HCT116 (cell line): ENCODE measurements around the gene CFAP221. TPM values are rescaled to one million over a fixed set of nuclear protein-coding genes. Genes with fewer than 3 reads are reported as not detected.

Experiments used
- ATAC-seq: fragments of 200-7000 bp; cut with Tn5 transposase; 2 replicates; pipeline ENCODE4 v1.9.1; 2020; ENCODE audit warnings: mild to moderate bottlenecking, moderate library complexity
- BruUV-seq: library from RNA; stranded (reverse); fragments of 400-500 nt; replicated peaks from 2 replicates; lab custom pipeline; 2021; lab: Mats Ljungman, UMichigan
- CTCF ChIA-PET: fragments of 300-600 bp; sonication (Branson Sonifier 250); formaldehyde crosslinking; loops from one replicate; lab custom pipeline; 2021; ENCODE audit warnings: antibody characterized with exemption; lab: Charles Lee
- POLR2A ChIA-PET: fragments of 300-600, 350-600 bp; sonication (Branson Sonifier 250); formaldehyde crosslinking; loops from one replicate; lab custom pipeline; 2021; ENCODE audit warnings: antibody characterized with exemption; lab: Charles Lee
- RAD21 ChIA-PET, 2 experiments: fragments of 300-600 bp; sonication (Branson Sonifier 250); formaldehyde crosslinking; loops; one replicate each; lab custom pipeline; 2023; ENCODE audit warnings: low total read pairs in 2 of 2; ENCODE audit not compliant: uncharacterized antibody in 2 of 2, unreplicated experiment in 2 of 2, low non-redundant PET in 1 of 2; lab: Charles Lee
- DNase-seq: peaks from one replicate; pipeline ENCODE4 v3.0.0-alpha.2; 2010; ENCODE audit warnings: low read depth, low spot score
- H2AFZ ChIP-seq: fragments of 200-600 bp; shearing (Covaris generic), sonication (generic); 2 replicates; pipeline ENCODE4 v1.6.1; 2017; ENCODE audit warnings: low read depth, mixed run types, mixed read lengths, antibody characterized with exemption, low read length; ENCODE audit not compliant: poor library complexity, severe bottlenecking
- H3K27ac ChIP-seq: 2 replicates; pipeline ENCODE4 v1.5.1; 2012; ENCODE audit warnings: low read depth, low read length
- H3K27me3 ChIP-seq: fragments of 200-600 bp; sonication (generic); 2 replicates; pipeline ENCODE4 v1.6.1; 2016; ENCODE audit warnings: mixed run types, low read length, mixed read lengths; ENCODE audit not compliant: insufficient read depth
- H3K36me3 ChIP-seq, 2 experiments: fragments of 200-500 bp in 1 of 2; fragments of 200-600 bp in 1 of 2; sonication (Bioruptor generic) in 1 of 2; sonication (generic) in 1 of 2; 2 replicates each; pipeline versions ENCODE4 v1.5.1 to v1.6.1; 2014 to 2016; ENCODE audit warnings: low read length in 2 of 2, inconsistent platforms in 1 of 2, mixed read lengths in 1 of 2, mixed run types in 1 of 2; ENCODE audit not compliant: insufficient read depth in 2 of 2, control insufficient read depth in 1 of 2
- H3K4me1 ChIP-seq, 2 experiments: fragments of 200-600 bp in 1 of 2; sonication (generic) in 1 of 2; 2 replicates each; pipeline versions ENCODE4 v1.5.1 to v1.6.1; 2012 to 2017; ENCODE audit warnings: low read length in 2 of 2, inconsistent platforms in 1 of 2, mild to moderate bottlenecking in 1 of 2, mixed read lengths in 1 of 2, mixed run types in 1 of 2, moderate library complexity in 1 of 2; ENCODE audit not compliant: insufficient read depth in 2 of 2, control insufficient read depth in 1 of 2
- H3K4me2 ChIP-seq: fragments of 200-600 bp; sonication (generic); 2 replicates; pipeline ENCODE4 v1.6.1; 2017; ENCODE audit warnings: mixed run types, low read length, mixed read lengths
- H3K4me3 ChIP-seq, 2 experiments: fragments of 200-600 bp in 1 of 2; sonication (generic) in 1 of 2; replicated peaks in 1 of 2; 2 replicates each; pipeline ENCODE4 v1.5.1; 2011 to 2016; ENCODE audit warnings: low read length in 2 of 2, control low read depth in 1 of 2, low read depth in 1 of 2, mild to moderate bottlenecking in 1 of 2, mixed read lengths in 1 of 2, mixed run types in 1 of 2
- H3K79me2 ChIP-seq: fragments of 200-600 bp; sonication (generic); 2 replicates; pipeline ENCODE4 v1.6.1; 2017; ENCODE audit warnings: mild to moderate bottlenecking, mixed run types, low read length, moderate library complexity, mixed read lengths; ENCODE audit not compliant: insufficient read depth
- H3K9ac ChIP-seq: fragments of 200-600 bp; sonication (generic); 2 replicates; pipeline ENCODE4 v1.6.1; 2016; ENCODE audit warnings: low read length, mixed read lengths
- H3K9me2 ChIP-seq: fragments of 200-600 bp; sonication (generic), shearing (Covaris generic); 2 replicates; pipeline ENCODE4 v1.6.1; 2017; ENCODE audit warnings: mixed run types, mild to moderate bottlenecking, moderate library complexity; ENCODE audit not compliant: insufficient read depth
- H3K9me3 ChIP-seq, 2 experiments: fragments of 200-500 bp in 1 of 2; fragments of 200-600 bp in 1 of 2; sonication (Bioruptor generic) in 1 of 2; sonication (generic) in 1 of 2; 2 replicates each; pipeline ENCODE4 v1.6.1; 2014 to 2017; ENCODE audit warnings: low read length in 2 of 2, mixed read lengths in 2 of 2, inconsistent platforms in 1 of 2, low read depth in 1 of 2, mild to moderate bottlenecking in 1 of 2, mixed run types in 1 of 2, moderate library complexity in 1 of 2; ENCODE audit not compliant: control insufficient read depth in 1 of 2, insufficient read depth in 1 of 2
- H4K20me1 ChIP-seq: fragments of 200-600 bp; sonication (generic), shearing (Covaris generic); 2 replicates; pipeline ENCODE4 v1.6.1; 2017; ENCODE audit warnings: mixed run types, mild to moderate bottlenecking, moderate library complexity; ENCODE audit not compliant: insufficient read depth
- ATF3 ChIP-seq: IDR thresholded peaks from 2 replicates; pipeline ENCODE4 v1.6.1; 2012
- EGR1 ChIP-seq: IDR thresholded peaks from 2 replicates; pipeline ENCODE4 v1.6.1; 2012; ENCODE audit warnings: low read depth
- ELF1 ChIP-seq: IDR thresholded peaks from 2 replicates; pipeline ENCODE4 v1.6.1; 2012; ENCODE audit warnings: low read depth, borderline replicate concordance
- FOSL1 ChIP-seq: IDR thresholded peaks from 2 replicates; pipeline ENCODE4 v1.6.1; 2012; ENCODE audit warnings: low read depth
- POLR2A ChIP-seq: IDR thresholded peaks from 2 replicates; pipeline ENCODE4 v1.7.0; 2011; ENCODE audit warnings: borderline replicate concordance; ENCODE audit not compliant: insufficient read depth, insufficient read length; ENCODE audit errors: extremely low read depth
- POLR2AphosphoS5 ChIP-seq: IDR thresholded peaks from 2 replicates; pipeline ENCODE4 v1.6.1; 2011; ENCODE audit warnings: mild to moderate bottlenecking, low read depth, low read length, moderate library complexity
- SP1 ChIP-seq: IDR thresholded peaks from 2 replicates; pipeline ENCODE4 v1.6.1; 2012; ENCODE audit warnings: low read depth
- SRF ChIP-seq: IDR thresholded peaks from 2 replicates; pipeline ENCODE4 v1.6.1; 2012; ENCODE audit warnings: low read depth
- TCF7L2 ChIP-seq: IDR thresholded peaks from 2 replicates; pipeline ENCODE4 v1.7.0; 2011; ENCODE audit warnings: borderline replicate concordance, inconsistent platforms; ENCODE audit not compliant: insufficient read depth, insufficient read length; ENCODE audit errors: extremely low read depth
- YY1 ChIP-seq: IDR thresholded peaks from 2 replicates; pipeline ENCODE4 v1.6.1; 2011; ENCODE audit warnings: low read length, low read depth, moderate library complexity, mild to moderate bottlenecking; ENCODE audit not compliant: insufficient replicate concordance; ENCODE audit errors: extremely low read depth
- ZFX ChIP-seq: fragments of 450-650 bp; IDR thresholded peaks from 2 replicates; pipeline ENCODE4 v1.6.1; 2017
- ZNF274 ChIP-seq: fragments of 200-500 bp; sonication (Bioruptor generic); IDR thresholded peaks from 2 replicates; pipeline ENCODE4 v1.6.1; 2014; ENCODE audit warnings: mild to moderate bottlenecking, low read depth, low read length, inconsistent platforms
- intact Hi-C: fragments of 100-400 bp; cut with micrococcal nuclease; formaldehyde crosslinking; loops from 2 replicates; pipeline ENCODE4 v1.10.0; 2022
- total RNA-seq: library from RNA; stranded (reverse); gene quantifications from one replicate; pipeline ENCODE4 v1.2.1, GENCODE V29; 2021; ENCODE audit not compliant: unreplicated experiment
- TF ChIP-seq, protein P1 (sequence below): IDR thresholded peaks from 2 replicates; pipeline ENCODE4 v1.6.1; 2012
- TF ChIP-seq, protein P2 (sequence below): IDR thresholded peaks from 2 replicates; pipeline ENCODE4 v1.6.1; 2011; ENCODE audit warnings: mild to moderate bottlenecking, low read length, moderate library complexity; ENCODE audit not compliant: insufficient replicate concordance; ENCODE audit errors: extremely low read depth

The CFAP221 gene
- total RNA-seq, 1 experiment from 2014 or later: 0.96 TPM

- H3K27ac ChIP-seq: no peak overlapping the region
- H3K36me3 ChIP-seq: no peaks in the 10 kb centered on the region
- intact Hi-C loops: no loop called here
- no peak overlapping the region for H2AFZ ChIP-seq
- ATAC-seq (no peak), DNase-seq (no peak)
- no peaks in the 10 kb centered on the region for H3K9me3 ChIP-seq
- no peaks in the 10 kb centered on the region for H4K20me1 ChIP-seq
- H3K79me2 ChIP-seq: no peaks in the 10 kb centered on the region
- no peaks in the 10 kb centered on the region for H3K4me1 ChIP-seq
- no peaks in the 10 kb centered on the region for H3K27me3 ChIP-seq
- CTCF ChIA-PET: no interaction called here
- BruUV-seq: no TSS peak
- no peak overlapping the region for H3K4me2 ChIP-seq
- TF ChIP-seq POLR2A: no peak
- no peak for TF ChIP-seq ELF1
- TF ChIP-seq YY1: no peak
- RAD21 ChIA-PET: no interaction called here
- POLR2A ChIA-PET: no interaction called here
- H3K9ac ChIP-seq: no peak overlapping the region
- H3K9me2 ChIP-seq: no peaks in the 10 kb centered on the region
- H3K4me3 ChIP-seq: no peak overlapping the region
Observed at GRCh38 chr2:119697290-119698020, 153.2 kb downstream of the CFAP221 start.

DNA sequence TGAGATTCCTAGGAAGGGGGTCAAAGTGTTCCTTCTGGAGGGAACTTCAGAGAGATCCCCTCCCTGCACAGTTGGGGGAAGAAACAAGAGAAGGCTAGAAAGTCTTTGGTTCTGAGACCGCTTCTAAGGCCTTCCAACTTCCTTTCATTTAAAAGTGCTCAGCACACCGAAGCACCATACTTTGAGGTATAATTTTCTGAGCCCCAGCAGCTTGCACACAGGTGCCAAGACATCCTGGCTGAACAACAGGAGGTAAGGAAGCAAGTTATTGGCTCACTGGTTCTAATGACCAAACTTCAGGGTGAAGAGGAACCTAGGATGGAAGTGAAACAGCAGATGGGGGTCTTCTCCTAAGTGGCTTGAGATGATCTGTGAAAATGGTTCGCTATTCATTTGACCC, 154.0 kb downstream of the CFAP221 start:
- Histone ChIP-seq H4K20me1 (no peaks in the 10 kb centered on the region), H3K27ac (no peak overlapping the region), H3K79me2 (no peaks in the 10 kb centered on the region), H3K4me2 (no peak overlapping the region), H3K27me3 (no peaks in the 10 kb centered on the region), H3K36me3 (no peaks in the 10 kb centered on the region), H2AFZ (no peak overlapping the region), H3K4me1 (peaks cover 0 to 4% of the 10 kb centered on the region in 2 experiments; a peak in 1 of 4 replicates), H3K9me2 (no peaks in the 10 kb centered on the region), H3K9me3 (no peaks in the 10 kb centered on the region), H3K9ac (no peak overlapping the region), H3K4me3 (no peak overlapping the region)
- TF ChIP-seq FOSL1 (no peak), EGR1 (no peak), SRF (no peak), TCF7L2 (no peak), ZFX (no peak), SP1 (no peak), ATF3 (no peak), ZNF274 (no peak), ELF1 (no peak), POLR2AphosphoS5 (no peak)
- TF ChIP-seq, protein P1, sequence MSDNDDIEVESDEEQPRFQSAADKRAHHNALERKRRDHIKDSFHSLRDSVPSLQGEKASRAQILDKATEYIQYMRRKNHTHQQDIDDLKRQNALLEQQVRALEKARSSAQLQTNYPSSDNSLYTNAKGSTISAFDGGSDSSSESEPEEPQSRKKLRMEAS: no peak
- TF ChIP-seq, protein P2, sequence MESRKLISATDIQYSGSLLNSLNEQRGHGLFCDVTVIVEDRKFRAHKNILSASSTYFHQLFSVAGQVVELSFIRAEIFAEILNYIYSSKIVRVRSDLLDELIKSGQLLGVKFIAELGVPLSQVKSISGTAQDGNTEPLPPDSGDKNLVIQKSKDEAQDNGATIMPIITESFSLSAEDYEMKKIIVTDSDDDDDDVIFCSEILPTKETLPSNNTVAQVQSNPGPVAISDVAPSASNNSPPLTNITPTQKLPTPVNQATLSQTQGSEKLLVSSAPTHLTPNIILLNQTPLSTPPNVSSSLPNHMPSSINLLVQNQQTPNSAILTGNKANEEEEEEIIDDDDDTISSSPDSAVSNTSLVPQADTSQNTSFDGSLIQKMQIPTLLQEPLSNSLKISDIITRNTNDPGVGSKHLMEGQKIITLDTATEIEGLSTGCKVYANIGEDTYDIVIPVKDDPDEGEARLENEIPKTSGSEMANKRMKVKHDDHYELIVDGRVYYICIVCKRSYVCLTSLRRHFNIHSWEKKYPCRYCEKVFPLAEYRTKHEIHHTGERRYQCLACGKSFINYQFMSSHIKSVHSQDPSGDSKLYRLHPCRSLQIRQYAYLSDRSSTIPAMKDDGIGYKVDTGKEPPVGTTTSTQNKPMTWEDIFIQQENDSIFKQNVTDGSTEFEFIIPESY: no peak
- BruUV-seq: no TSS peak
- DNase-seq (no peak), ATAC-seq (no peak)
- POLR2A ChIA-PET: no interaction called here
- intact Hi-C loops: no loop called here
- CTCF ChIA-PET: no interaction called here
- RAD21 ChIA-PET: no interaction called here
